ENCODE measurements around the gene UQCR10.

UQCR10 gene

GRCh38 chr22:29798318-29798717 is 31.1 kb downstream of the UQCR10 start:
- DNase-seq (ENCODE audit: low read depth, low spot score), result no peak

GRCh38 chr22:29798801-29799200 is 31.6 kb downstream of the UQCR10 start:
- DNase-seq (ENCODE audit: low read depth, low spot score), result no peak

GRCh38 chr22:29799217-29799680 is 32.1 kb downstream of the UQCR10 start:
- no peak for DNase-seq (ENCODE audit: low read depth, low spot score)

GRCh38 chr22:29801153-29801552 is 34.0 kb downstream of the UQCR10 start:
- DNase-seq (ENCODE audit: low read depth, low spot score), result no peak

GRCh38 chr22:29801796-29802195 is 34.6 kb downstream of the UQCR10 start:
- DNase-seq (ENCODE audit: low read depth, low spot score), result no peak

GRCh38 chr22:29803190-29803589 is 36.0 kb downstream of the UQCR10 start:
- DNase-seq (ENCODE audit: low read depth, low spot score), result no peak

- DNase-seq (ENCODE audit: low read depth, low spot score), result no peak
Measured at GRCh38 chr22:29804985-29805384, 37.8 kb downstream of the UQCR10 start.

- no peak for DNase-seq (ENCODE audit: low read depth, low spot score)
Measured at GRCh38 chr22:29806196-29806595, 39.0 kb downstream of the UQCR10 start.

GRCh38 chr22:29810216-29810615 is 43.0 kb downstream of the UQCR10 start:
- no peak for DNase-seq (ENCODE audit: low read depth, low spot score)

GRCh38 chr22:29811377-29811776 is 44.2 kb downstream of the UQCR10 start:
- no peak for DNase-seq (ENCODE audit: low read depth, low spot score)

GRCh38 chr22:29813126-29813525 is 46.0 kb downstream of the UQCR10 start:
- no peak for DNase-seq (ENCODE audit: low read depth, low spot score)

- no peak for DNase-seq (ENCODE audit: low read depth, low spot score)
Measured at GRCh38 chr22:29813563-29813962, 46.4 kb downstream of the UQCR10 start.

GRCh38 chr22:29814003-29814402 is 46.8 kb downstream of the UQCR10 start:
- DNase-seq (ENCODE audit: low read depth, low spot score), result no peak

- DNase-seq (ENCODE audit: low read depth, low spot score), result no peak
Measured at GRCh38 chr22:29815580-29815979, 48.4 kb downstream of the UQCR10 start.

- no peak for DNase-seq (ENCODE audit: low read depth, low spot score)
Measured at GRCh38 chr22:29816128-29816527, 49.0 kb downstream of the UQCR10 start.

- no peak for DNase-seq (ENCODE audit: low read depth, low spot score)
Measured at GRCh38 chr22:29816539-29816938, 49.4 kb downstream of the UQCR10 start.

- no peak for DNase-seq (ENCODE audit: low read depth, low spot score)
Measured at GRCh38 chr22:29816980-29817379, 49.8 kb downstream of the UQCR10 start.

GRCh38 chr22:29817724-29818123 is 50.6 kb downstream of the UQCR10 start:
- no peak for DNase-seq (ENCODE audit: low read depth, low spot score)

GRCh38 chr22:29819501-29819900 is 52.3 kb downstream of the UQCR10 start:
- no peak for DNase-seq (ENCODE audit: low read depth, low spot score)

Measured in iPS DF 19.7 (cell line).